Glomerular visceral epithelial cell (primary cell): ENCODE measurements around the gene YEATS2.

Experiments
- DNase-seq: peaks from one replicate; pipeline ENCODE4 v3.0.0-alpha.2; 2016; ENCODE audit errors: extremely low spot score

The YEATS2 gene

DNA sequence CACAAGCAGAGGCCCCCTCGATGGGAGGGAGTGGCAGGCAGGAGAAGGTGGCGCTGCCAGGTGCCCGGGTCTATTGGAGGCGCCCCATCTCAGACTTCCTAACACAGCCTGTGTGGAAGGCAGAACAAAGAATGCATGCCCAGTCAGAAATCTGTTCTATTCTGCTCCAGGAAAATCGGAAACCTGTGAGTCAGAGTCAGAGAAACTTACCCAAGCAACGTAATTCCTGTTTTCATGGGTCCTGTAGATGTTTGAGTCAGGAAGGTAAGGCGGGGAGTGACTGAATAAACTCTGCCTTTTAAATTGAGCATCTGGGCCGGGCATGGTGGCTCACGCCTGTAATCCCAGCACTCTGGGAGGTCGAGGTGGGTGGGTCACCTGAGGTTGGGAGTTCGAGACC is 114.0 kb downstream of the YEATS2 start:
- no peak for DNase-seq

DNA sequence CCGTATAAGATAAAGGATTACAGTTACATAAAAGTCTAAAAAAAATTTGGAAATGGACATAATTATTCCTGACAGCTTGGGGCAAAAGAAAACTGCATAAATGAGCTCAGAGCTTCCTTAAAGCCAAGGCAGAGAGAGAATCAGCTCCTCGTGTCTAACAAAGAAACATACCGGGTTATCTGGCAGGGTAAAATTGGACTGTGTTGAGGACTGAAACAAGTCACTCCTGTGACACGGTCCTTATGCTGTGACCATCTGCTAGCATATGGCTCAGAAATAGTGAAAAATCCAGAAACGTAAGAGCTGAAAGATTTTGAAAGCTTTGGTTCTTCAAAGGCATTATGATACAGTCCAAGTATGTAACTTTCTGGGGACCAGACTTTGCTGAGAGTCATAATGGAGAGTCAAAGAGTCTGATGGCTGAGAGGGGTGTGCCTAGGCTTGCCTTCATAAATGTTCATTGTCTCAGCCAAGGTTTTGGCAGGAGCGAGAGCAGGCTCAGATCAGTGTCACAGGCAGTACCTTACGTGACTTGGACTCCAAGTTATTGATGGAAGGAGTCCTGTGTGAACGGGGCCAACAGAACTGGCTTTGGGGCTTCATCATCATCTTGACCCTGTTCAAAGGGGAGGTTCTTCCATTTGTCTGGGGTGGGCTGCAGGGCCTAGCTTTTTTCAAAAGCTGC is 115.3 kb downstream of the YEATS2 start:
- DNase-seq: no peak

- no peak for DNase-seq
These were observed 116.6 kb downstream of the YEATS2 start for GRCh38 chr3:183814240-183814639.

- DNase-seq: no peak
These were observed 118.0 kb downstream of the YEATS2 start for GRCh38 chr3:183815563-183815940.

DNA sequence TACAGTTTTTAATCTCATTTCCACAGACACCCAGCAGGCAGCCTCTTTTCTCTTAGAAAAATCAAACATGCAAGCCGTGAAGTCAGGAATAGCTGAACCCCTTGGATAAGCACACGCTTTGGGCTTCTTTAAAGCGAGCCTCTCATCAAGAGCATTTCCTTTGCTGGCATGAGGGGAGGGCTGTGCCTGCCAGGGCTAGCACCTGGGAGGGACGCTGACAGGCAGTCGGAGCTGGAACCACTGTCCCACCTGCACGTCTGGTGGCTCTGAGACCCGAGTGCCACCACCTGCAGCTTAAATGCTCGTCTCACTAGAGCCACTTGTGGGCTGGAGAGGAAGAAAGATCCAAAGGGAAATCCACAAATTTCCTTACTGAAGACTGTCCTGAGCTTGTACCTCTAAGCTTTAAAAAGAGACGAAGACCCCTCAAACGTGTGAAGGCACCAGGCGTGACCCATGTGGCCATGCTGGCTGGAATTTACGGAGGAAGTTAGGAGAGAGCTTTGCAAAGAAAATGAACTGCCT is 118.4 kb downstream of the YEATS2 start:
- no peak for DNase-seq

- no peak for DNase-seq
These were observed 119.3 kb downstream of the YEATS2 start for GRCh38 chr3:183816681-183817510.

GRCh38 chr3:183817639-183818038 is 120.0 kb downstream of the YEATS2 start:
- no peak for DNase-seq

DNA sequence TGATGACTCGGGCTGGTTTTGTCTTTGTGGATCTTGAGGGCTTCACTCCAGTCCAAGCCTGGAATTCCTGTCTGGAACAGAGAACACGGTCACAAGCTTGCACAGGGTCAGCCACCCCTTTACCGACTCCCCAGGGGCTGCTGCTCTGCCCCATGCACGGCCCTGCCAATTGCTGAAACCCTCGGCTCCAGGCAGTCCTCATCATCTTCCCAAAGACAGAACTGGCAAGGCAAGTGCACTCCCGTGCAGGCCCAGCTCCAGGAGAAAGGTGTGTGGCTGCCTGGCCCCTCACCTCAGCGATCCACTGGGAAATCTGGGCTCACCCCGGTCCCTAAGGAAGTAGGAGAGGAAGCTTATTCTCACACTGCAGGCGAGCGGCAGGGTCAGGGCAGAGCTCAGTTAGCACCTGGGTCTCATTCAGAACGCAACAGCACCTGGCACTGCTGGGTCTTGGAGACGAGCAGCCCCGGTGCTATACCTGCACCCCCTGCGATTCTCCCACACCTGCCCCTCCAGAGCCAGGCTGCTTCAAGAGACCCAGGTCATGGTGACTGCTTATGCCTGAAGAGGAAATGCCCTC is 120.5 kb downstream of the YEATS2 start:
- no peak for DNase-seq

GRCh38 chr3:183818706-183819624 is 121.4 kb downstream of the YEATS2 start:
- no peak for DNase-seq

DNA sequence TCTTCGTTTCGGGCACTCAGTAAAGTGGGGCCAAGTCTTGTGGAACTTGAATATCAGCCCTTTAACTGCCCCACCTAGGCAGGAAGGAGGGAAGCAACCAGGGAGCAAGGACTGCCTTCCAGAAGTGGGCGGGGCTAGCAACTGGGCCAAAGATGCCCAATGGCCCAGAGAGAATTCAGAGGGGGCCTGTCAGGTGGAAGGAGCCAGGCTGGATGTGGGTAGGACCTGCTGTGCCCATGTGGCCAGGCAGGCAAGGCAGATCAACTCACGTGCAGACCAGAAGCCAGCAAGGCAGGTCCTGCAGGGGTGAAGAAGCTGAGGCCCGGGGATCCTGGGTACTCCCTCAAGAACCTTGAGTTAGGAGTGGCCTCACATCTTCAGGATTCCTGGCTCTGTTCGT is 122.2 kb downstream of the YEATS2 start:
- no peak for DNase-seq

GRCh38 chr3:183822631-183823030 is 125.0 kb downstream of the YEATS2 start:
- DNase-seq: no peak

- no peak for DNase-seq
These were observed 126.4 kb downstream of the YEATS2 start for GRCh38 chr3:183823963-183824362.

DNA sequence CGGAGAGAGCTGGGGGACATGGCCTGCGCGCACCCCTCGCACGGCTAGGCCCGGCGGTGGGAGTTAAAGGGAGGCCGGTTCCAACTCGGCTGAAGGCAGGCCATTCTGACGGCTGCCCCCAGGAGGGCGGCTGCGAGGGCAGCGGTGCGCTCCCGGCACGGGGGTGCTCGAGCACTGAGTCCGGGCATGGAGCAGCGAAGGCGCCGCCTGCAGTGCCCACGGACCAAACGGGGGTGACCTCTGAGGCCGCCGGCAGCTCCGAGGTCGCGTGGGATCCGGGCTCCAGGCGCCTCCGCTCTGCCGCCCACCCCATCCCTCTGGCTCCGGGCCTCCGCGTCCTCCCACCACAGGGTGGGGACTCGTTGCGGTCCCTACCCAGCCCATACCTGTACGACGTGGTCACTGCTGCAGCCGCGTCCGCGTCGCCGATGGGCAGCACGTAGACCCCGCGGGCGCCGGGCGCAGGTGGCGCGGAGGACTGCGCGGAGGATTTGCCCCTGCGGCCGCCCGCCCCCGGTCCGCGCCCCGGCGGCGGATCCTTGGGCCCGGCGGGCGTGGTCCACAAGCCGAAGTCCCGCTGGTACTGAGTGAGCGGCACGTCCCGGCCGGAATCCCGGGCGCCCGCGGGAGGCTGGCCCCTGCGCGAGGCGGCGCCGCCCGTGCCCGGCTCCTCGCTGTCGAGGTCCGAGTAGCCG is 127.3 kb downstream of the YEATS2 start:
- peak; percentile 31 for DNase-seq

- DNase-seq: peak; percentile 75
These were observed 128.0 kb downstream of the YEATS2 start, which contains the start of gene MAP6D1 for GRCh38 chr3:183825456-183826161. Gene MAP6D1 (minus strand): TSS chr3:183825577. CDS start chr3:183825547, 30 bp downstream.

DNA sequence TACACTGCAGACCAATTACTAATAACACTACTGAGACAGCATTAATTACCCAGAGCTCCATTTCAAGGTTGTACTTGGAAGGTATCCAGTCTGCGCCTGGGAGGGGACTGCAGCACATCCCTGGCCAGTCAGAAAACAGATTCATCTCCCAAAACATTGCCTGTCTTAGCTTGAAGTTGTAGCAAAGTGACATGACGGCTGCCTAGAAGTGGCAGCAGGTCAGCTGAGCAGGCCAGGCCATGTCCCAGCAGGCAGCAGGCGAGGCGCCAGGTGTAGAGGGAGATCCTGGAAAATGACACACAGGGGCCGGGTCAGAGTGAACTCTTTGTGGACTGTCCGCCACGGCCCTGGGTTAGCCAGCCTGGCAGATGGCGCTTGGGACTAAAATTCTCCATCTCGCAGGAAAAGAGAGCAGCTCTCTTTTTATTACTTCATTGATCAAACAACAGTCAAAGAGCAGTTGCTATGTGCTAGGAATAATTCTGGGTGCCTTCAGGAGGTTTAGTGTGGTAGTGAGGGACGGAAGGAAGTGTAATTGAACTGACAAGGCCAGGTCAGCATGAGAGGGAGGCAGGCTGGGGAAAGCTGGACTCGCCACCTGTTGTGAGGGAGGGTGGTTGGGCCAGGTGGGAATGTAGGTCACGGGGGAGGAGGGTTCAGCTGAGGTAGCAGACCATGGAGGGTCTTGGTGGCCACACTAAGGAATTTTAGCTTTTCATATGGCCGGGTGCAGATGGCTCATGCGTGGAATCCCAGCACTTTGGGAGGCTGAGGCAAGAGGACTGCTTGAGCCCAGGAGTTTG is 129.1 kb downstream of the YEATS2 start:
- DNase-seq: no peak

GRCh38 chr3:183827809-183828537 is 130.4 kb downstream of the YEATS2 start:
- no peak for DNase-seq

DNA sequence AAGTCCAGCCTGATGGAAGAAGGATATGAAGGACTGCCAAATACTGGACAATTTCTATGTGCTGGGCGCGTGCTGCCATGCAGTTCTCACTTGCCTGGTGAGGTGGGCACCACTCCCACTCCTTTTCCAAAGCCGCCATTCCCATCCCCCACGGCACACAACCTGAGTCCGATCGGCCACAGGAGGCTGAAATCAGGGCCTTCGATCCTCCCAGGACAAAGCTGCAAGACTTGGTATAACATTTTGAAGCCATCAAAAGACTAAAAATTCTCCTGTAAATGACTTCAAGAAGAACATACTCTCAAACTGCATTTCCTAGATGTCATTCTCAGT is 130.9 kb downstream of the YEATS2 start:
- no peak for DNase-seq

- no peak for DNase-seq
These were observed 131.9 kb downstream of the YEATS2 start for GRCh38 chr3:183829466-183829865.

- DNase-seq: no peak
These were observed 132.6 kb downstream of the YEATS2 start for GRCh38 chr3:183830187-183830586.
